Fibroblast of the conjunctiva (primary cell): ENCODE measurements around the gene CITED1.
"Not testable (repeated sequence)": the region's sequence is repeated elsewhere in the genome, so short reads cannot be mapped to it uniquely, and the experiment has no call there.

Source experiments
- DNase-seq: peaks from one replicate; pipeline ENCODE4 v3.0.0-alpha.2; 2010; ENCODE audit warnings: low read depth

The CITED1 gene, protein sequence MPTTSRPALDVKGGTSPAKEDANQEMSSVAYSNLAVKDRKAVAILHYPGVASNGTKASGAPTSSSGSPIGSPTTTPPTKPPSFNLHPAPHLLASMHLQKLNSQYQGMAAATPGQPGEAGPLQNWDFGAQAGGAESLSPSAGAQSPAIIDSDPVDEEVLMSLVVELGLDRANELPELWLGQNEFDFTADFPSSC

DNA sequence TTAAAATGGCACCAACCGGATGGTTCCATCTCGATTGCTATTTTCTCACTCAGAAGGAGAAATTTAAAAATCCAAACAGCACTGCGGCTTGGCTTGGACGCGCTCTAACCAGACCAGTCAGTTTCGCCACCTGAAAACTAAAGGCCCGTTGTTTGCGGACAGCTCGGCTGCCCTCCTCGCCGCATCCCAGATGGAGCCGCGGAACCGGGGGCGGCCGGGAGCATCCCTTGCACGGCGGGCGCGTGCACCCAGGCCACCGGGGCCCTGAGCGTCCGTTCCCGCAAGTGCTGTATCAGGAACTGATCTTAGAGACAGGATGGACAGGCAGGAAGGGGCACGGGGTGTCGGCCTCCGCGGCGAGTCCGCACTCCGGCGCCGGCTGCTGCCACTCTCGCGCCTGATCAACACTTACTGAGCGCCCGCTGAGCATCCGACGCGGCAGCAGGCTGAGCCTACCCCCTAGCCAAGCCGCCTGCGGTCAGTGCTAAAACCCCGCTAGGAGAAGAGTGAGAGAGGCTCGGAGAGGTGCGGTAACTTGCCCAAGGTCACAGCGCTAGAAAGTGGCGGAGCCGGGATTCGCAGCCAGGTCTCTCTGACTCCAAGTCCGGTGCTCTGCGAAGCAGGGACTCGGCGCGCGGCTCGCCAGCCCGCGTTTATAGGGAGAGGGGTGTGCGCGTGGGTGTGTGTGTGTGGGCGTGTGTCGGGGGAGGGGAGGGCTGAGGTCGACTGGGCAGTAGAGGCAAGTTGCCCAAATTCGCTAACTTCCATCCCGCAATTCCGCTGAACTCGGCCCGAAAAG is at the start of gene CITED1:
CITED1 (minus strand) TSS at position 629 of the 799 bp plus-strand sequence. CDS start 3,045 bp downstream, outside the sequence.
- no peak for DNase-seq

DNA sequence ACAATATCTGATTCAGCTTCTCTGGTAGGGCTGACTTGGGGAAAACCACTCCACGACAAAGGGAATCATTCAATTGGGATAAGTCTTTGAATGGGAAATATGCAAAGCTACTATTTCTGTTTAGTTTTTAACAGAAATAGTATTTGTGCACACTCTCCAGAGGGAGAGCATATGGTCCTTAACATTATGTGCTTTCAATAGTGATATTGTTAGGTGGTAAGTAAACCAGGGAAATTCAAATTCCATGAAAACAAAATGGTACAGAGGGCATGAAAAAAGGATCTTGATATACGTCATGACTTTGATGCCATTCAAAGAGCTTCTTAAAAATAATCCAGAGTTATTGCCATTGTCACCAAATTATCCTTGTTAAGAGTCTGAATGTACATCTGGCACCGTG is 47.1 kb upstream of the CITED1 start:
- no peak for DNase-seq

DNA sequence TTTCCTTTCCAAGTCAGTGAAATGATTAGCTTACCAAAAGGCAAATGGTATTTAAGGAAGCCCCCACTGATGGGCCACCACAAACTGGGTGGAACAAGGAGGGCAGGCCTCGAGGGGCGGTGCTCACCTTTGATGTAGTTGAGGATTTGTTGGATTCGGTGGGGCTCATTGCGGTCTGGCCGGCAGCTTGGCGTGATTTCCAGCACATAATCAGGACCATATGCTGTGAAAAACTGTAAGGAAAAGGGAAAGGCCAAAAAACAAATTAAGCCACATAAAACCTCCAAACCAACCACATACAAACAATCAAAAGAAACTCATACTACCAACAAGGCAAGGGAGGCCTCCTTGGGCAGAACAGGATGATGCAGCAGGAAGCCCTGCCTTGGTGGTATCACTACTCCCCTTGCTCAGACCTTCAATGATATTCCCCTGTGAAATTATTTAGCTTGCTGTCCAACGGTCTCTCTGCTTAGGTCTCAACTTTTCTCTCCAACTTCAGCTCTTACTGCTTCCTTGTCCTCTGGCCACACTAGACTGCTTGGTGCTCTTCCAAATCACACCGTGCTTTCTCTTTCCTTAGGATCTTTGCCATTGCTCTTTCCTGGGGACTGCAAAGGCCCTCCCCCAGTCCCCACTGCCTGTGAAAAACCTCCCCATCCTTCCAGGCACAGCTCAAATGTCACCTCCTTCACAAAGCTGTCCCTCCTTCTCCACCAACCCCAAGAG is 46.1 kb upstream of the CITED1 start:
- DNase-seq, result peak; percentile 45

DNA sequence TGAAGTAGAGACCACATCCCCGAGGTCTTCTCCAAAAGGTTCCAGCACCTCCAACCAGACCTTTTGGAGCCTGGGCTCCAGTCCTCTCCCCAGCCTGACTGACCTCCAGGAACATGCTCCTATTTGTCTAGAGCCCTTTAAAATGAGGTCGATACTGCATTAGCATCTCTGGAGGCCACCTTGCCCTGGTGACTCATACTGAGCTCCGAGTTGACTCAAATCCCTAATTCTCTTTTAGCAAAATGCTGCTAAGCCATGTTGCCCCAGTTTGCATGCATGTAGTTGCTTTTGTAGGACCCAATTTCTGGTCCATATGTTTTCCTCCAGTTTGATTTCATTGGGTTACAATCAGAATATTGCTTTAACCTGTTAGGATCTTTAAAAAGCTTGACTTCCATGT is 43.5 kb upstream of the CITED1 start:
- DNase-seq, result no peak

DNA sequence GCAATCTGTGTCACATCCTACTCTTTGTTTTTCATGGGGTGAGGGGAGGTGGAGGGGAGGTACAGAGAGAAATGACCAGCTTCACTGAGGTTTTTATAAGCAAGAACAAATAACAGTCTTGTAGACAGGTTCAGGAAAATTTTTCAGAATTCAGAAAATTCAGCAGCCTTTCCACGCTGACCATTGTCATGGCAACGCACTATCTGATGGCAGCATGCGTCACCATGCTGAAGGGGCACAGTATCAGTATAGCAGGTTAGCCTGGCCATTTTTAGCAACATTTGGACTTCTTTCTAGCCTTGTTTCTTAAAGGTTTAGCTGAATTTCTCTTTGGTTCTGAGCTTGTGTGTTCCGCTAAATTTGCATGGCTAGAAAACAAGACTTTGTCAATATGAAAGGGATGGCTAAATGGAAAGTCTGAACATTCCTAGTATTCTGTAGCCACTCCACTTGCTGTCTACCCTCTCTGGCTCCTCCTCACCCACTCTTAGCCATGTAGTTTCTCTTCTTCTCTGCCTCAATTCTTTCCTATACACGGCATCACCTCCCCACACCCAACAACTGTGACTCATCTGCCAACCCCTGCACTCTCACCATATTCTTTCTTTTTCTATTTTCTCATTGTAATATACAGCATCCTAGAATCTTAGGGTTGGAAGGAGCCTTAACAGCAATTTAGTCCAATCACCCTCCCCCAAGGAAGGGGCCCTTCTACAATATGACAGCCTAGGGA is 42.7 kb upstream of the CITED1 start:
- no peak for DNase-seq

DNA sequence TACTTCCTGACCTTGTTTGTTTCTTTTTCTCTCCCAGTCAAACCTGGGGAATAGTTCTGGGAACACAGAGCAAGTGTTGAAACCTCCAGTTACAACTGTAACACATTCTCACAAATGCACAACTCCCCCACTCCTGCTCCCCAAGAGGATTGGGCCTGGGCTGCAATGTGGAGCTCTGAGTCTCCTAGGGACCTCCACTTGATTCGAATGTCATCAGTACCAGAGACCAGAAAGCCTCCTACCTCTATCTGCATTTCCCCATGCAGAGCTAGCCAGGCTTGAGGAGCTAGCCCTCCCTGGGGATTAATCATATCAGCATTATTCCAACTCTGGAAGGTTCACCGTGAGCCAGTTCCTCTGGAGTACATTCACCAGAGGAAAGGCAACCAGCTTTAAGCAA is 41.7 kb upstream of the CITED1 start:
- no peak for DNase-seq

DNA sequence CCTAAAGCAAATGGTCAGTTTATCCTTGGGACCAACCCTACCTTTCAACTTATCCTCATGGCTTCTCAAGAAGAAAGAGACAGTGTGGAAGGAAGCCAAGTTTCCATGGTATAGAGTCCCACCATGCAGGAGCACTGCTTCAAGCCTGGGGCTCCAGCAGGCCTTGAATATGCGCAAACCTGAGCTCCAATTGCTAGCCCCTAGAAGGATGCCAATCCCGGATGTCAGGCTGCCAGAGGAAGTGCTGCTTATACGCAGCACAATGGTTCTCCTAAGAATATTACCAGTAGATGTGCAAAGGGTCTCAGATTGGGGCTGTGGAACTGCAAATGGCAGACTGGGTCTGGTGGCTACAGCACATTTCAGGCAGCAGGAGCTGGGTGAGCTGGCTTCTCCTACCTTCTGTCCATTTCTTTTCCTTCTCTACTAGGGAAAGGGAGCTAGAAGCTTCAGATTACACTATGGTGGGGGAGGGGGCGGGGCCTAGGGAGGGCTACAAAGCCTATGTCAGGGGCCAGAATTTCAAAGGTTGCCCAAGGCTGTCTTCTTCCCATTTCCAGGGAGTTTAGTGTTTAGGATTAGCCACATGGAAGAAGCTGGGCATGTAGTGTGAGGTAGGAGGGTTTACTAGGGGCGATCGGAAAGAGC is 40.7 kb upstream of the CITED1 start:
- no peak for DNase-seq

DNA sequence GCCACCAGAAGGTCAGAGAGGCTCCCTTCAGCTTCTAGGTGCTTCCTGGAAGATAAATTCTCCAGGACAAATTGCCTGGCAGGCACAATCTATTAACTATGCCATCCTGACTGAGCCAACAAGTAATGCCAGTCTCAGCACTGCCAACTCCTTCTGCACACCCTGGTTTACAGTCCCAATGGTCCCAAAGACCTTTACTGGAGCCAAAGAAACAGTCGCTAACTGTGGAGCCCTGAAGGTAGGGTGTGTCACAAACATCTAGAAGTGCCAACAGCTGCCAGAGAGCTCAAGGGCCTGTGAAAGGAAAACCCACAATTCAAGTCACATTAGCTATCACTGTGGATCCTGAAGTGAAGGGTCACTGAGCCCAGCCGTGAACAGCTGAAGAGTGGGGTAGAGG is 34.9 kb upstream of the CITED1 start:
- DNase-seq, result no peak

DNA sequence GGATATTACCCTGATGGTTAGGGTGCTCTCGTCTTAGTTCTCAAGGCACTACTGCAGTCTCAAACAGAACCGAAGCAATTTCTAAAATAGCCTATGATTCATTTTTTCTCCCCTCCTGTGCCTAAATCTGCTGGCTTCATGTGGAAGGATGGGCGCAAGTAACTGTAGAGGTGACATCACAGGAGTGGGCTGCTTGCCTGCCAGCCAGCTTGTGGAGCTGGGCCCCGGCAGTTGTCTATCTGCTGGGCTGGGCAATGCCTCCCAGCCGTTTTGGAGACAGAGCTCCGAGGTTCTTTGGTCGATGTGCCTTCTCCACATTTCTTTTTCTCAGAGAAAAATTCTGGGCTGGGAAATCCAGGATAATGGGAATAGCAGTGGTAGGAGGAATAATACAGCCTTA is 34.3 kb upstream of the CITED1 start:
- no peak for DNase-seq

DNA sequence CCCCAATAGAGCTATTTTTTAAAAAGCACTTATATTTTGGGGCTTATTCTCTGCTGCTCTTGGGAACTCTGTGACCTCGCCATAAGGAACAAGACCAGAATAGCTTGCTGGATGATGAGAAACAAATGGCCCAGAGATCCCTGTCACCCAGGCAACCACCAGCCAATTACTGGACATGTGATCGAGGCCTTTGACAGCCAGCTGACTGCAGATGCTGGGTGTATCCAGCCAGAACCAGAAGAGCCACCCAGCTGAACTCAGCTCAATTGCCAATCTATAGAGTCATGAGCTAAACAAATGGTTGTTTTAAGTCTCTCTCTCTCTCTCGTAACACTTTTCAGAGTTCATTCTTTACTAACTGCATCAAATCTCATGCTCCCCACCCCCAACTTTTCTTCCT is 24.4 kb upstream of the CITED1 start:
- no peak for DNase-seq

DNA sequence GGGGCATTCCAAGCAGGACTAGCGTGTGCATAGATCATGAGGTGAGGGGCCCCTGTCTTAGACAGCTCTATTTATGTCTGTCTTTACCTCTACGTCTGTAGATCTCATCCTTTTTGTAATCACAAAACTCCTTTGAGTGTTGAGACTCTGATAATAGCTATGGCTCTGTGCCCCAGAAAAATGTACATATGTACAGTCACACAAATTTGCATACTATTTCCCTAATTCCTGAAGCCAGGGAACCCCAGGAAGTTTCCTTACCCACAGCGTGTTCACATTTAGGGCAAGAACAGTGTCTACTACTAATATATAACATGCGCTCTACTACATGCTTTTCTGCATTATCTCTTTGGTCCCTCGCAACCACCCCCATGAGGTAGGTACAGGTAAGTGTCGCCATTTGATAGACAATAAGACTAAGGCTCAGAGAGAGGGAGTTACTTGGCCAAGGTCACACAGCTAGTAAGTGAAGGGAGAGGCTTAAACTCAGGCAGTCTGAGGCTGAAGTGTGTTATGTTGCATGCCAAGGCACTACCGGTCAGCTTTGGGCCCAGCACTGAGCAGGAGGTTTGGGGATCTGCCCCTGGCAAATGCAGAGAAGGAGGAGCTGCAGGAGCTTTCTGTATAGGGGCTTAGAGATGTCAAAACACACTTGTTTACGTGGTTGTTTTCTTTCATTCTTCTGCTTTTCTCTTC is 21.0 kb upstream of the CITED1 start:
- DNase-seq, result no peak

DNA sequence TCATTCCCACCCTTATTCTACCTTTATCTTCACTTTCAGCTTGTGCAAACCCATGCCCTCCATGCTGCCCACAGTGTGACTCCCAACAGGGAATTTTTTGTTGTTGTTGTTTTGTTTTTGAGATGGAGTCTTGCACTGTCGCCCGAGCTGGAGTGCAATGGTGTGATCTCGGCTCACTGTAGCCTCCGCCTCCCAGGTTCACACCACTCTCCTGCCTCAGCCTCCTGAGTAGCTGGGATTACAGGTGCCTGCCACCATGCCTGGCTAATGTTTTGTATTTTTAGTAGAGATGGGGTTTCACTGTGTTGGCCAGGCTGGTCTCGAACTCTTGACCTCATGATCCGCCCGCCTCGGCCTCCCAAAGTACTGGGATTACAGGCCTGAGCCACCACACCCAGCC is 13.9 kb upstream of the CITED1 start:
- DNase-seq, result not testable (repeated sequence)

DNA sequence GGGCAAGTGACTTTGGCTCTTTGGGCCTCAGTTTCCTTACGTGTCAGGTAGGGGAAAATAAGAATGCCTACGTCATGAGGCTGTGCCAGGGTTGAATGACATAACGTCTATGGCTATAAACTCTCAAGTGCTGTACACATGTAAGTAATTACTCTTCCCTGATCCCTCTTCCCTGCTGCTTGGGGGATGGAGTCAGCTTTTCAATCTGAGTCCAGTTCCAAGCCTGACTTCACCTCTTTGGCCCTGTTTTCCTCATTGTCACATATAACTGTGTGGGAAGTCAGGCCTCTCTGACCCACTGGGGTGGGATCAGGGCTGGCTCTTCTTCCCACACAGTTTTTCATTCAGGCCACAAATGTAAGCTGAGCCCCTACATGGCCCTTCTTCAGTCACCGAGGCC is 11.4 kb upstream of the CITED1 start:
- no peak for DNase-seq

DNA sequence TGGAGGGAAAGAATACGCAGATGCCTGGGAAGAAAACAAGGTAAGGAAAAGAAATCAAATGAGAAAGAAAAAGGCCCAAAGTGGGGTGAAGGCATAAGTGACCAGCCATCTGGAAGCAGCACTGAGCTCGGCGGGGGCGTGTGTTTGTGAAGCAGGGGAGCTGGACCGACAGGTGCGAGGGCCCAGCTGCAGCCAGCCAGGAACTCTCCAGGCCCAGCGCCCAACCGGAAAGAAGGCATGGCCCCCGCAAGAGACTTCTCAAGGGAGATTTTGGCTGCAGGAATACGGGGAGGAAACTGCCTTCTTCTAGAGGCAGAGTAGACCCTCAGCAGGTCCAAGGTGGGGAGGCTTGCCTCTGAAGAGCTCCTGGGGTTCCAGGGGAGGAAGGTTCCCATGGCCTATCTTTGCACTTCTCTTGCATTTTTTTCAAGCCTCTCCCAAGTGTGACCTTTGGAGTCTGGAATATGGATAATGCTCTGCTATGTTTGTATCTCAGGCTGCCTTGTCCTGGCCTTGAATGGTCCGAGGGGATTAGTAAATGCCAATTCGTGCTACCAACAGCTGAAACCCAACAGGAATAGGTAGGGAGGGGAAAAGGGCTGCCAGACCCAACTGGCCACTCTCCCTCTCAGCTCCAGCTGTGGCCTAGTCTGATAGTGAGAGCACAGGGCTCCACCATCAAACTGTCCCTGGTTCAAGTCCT is 10.8 kb upstream of the CITED1 start:
- DNase-seq, result no peak

DNA sequence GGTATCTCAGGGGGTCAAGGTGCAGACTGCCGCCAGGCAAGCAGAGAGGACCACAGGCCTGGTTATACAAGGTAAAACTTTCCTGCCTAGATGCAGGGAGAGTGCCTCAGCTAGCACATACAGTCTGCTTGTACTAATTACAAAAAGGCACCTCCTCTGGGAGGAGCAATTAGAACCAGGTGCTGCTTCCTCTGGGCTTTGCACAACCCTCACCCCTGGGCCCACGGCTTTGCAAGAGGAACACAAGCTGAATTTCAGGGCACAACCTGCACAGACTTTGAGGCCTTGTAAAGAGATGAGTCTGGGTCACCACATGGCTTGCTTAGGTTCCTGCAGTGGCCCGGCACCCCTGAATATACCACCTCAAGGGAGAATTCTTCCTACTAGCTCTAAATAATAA is 9.2 kb upstream of the CITED1 start:
- no peak for DNase-seq

DNA sequence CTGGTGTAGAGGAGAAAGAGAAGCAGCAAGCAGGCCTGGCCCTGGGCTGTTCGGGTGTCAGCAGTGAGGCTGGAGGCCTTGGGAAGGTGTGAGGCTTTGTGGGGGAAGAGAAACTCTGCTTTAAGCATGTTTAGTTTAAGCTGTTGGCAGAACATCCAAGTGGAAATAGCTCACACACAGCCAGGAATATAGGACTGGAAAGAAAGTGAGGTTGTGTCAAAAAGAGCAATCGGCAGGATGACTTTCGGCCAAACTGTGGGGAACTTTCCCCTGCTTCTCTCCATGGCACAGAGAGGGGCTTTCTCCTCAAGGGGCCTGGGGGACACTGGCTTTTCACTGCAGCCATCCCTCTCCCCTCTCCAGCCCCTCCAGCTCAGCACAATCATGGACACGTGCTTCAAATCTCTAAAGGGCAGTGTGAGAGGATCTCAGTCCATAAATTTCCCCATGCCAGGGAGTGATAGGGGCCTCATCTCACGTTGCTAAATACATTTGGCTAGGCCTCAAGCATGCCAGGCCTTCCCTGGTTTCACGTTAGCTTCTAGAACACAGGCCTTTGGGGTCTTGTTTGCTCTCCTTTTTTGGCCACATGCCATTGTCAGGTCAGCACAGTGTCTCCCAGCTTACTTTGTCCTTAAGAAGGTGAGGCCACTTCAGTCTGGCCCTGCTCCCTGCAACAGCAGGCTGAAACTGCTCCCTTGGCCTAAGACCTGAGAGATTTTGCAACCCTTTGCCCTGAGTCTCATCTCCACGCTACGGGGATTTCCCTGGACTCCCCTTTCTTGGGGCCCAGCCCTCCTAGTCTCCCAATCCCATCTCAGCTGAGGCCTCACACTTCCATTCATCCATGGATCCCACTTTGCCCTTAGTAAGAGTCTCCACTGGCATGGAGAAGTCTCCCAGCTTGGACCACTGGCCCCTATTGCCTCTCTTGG is 8.3 kb upstream of the CITED1 start:
- no peak for DNase-seq

DNA sequence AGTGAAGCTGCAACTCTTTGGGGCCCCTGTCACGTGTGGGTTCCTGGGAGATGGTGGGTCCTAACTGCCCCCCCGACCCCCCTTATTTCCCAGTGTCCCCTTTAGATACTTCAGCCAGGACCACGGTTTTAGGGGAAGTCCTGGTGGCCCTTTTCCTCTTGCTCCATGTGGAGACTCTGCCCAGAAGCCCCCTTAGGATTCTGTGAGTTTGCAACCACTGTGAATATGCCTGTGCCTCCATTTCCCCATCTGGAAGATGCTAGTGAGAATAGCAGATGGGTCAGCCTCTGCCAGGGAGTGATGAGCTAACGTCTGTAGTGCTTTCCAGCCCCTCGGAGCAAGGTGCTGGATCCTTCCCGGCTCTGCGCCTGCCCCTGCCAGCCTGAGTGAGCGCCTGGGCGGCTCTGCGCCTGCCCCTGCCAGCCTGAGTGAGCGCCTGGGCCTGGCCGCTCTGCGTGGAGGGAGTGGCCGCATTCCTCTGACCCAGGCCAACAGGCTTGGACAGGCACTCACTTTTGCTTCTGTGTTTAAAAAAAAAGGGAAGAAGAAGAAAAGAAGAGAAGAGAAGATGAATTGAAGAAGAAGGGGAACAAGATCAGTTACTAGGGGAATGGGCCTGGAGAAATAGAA is 6.7 kb upstream of the CITED1 start:
- no peak for DNase-seq

DNA sequence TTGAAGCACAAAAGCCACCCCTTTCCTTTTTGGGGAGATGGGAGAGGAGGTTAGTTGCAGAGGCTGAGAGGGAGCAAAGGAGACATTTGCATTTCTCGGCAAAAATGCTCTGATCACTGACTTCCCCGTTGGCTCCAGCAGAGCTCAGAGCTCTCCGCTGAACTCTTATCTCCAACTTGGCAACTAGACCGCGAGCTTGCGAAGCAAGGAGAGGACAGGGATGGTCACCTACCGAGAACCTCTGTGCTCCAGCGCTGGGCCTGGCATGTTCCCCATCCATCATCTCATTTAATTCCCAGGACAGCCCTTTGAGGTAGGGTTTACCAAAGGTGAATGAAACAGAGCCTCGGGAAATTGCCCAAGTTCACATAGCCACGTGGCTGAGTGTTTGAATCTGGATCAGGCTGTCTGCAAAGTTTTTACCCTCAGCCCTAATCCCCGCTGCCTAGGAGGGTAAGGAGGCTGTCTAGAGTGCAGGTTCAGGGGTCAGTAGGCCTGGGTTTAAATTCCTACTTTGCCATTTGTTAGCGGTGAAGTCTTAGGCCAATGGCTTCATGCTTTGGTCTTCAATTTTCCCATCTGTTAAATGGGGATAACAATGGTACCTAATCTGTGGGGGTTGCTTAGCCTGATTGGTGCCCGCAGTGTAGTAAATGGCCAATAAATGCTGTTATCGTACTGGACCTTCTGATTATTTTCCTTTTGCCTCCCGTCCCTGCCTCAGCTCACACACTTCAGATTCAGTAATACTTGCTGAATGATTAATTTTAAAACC is 3.8 kb upstream of the CITED1 start:
- DNase-seq, result no peak
